ENCODE measurements around the gene RAG2. TPM values are rescaled to one million over a fixed set of nuclear protein-coding genes. Genes with fewer than 3 reads are reported as not detected.

Gene RAG2
- total and polyA plus RNA-seq, 7 donors: 0.43 TPM; not detected in 6

GRCh38 chr11:36622431-36623136 lies 24.5 kb upstream of the RAG2 start:
- intact Hi-C loops (cut with DNase I): loop anchor here in 1 of 2 donors (5.0 kb wide), 1 partner anchor 60 kb away; no protein-coding TSS in a partner anchor
- no peak overlapping the region for H3K4me3 ChIP-seq
- peak in 2 of 4 donors; percentile 54 to 57 for ATAC-seq
- no peaks in the 10 kb centered on the region for H3K27me3 ChIP-seq (ENCODE audit: insufficient read depth in 3 of 3, low read length in 2 of 3)
- no peak overlapping the region for H3K27ac ChIP-seq
- 84 to 85% (median 84%) methylated on average over 3 of the region's 3 CpGs for WGBS, 3 donors
- no peaks in the 10 kb centered on the region for H3K9me3 ChIP-seq
- no peaks in the 10 kb centered on the region for H3K36me3 ChIP-seq (ENCODE audit: insufficient read depth in 1 of 2, low read depth in 1 of 2)
- TF ChIP-seq, protein P1, sequence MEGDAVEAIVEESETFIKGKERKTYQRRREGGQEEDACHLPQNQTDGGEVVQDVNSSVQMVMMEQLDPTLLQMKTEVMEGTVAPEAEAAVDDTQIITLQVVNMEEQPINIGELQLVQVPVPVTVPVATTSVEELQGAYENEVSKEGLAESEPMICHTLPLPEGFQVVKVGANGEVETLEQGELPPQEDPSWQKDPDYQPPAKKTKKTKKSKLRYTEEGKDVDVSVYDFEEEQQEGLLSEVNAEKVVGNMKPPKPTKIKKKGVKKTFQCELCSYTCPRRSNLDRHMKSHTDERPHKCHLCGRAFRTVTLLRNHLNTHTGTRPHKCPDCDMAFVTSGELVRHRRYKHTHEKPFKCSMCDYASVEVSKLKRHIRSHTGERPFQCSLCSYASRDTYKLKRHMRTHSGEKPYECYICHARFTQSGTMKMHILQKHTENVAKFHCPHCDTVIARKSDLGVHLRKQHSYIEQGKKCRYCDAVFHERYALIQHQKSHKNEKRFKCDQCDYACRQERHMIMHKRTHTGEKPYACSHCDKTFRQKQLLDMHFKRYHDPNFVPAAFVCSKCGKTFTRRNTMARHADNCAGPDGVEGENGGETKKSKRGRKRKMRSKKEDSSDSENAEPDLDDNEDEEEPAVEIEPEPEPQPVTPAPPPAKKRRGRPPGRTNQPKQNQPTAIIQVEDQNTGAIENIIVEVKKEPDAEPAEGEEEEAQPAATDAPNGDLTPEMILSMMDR (IDR thresholded peaks at IDR 0.05): peak; percentile 40
- no peak for DNase-seq
- H3K4me1 ChIP-seq: peaks cover 13% of the 10 kb centered on the region

DNA sequence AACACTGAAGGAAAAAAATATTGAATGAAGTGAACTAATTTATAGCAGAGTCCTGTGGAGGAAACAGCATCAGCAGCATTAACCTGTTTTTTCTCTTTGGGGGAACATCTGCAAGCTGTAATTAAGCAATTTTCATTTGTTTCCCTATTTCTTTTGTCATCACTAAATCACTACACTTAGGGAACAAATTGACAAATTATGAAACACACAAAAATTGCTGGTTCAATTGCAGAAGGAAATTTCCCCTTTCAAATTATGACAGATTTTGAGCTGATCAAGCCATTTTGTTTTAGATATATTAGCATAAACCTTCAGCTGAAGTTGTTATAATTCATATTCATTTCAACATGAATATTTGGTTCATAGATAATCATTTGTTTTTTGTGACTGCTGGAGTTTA lies 22.2 kb upstream of the RAG2 start:
- no peak for ATAC-seq
- H3K36me3 ChIP-seq (ENCODE audit: insufficient read depth in 1 of 2, low read depth in 1 of 2): no peaks in the 10 kb centered on the region
- intact Hi-C loops (cut with DNase I): loop anchor here in 1 of 2 donors (5.0 kb wide), 1 partner anchor 58 kb away; no protein-coding TSS in a partner anchor
- no peak for DNase-seq
- peaks cover 13% of the 10 kb centered on the region for H3K4me1 ChIP-seq
- TF ChIP-seq, protein P1 (IDR thresholded peaks at IDR 0.05): no peak
- peak overlapping the region; percentile 26 for H3K4me3 ChIP-seq
- H3K27me3 ChIP-seq (ENCODE audit: insufficient read depth in 3 of 3, low read length in 2 of 3): no peaks in the 10 kb centered on the region
- no peaks in the 10 kb centered on the region for H3K9me3 ChIP-seq
- H3K27ac ChIP-seq: no peak overlapping the region

DNA sequence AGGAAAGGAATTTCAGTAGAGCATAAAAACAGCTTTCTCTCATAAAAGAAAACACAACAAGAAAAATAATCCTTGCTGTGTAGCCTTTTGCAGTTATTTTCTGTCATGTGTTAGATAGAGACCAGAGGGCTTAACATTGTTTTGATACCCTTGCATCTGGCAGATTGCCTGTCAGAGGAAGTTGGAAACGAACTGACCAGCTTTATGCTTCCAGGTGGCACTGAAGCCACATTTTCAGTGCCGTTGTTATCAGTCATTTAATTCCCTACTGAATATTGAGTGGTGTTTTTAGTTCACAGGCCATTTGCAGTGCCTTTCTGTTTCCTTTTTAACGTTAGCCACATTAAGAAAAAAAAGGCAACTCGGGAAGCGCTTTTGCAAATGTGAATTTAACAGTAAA lies 21.5 kb upstream of the RAG2 start:
- Histone ChIP-seq H3K27me3 (ENCODE audit: insufficient read depth in 3 of 3, low read length in 2 of 3) (no peaks in the 10 kb centered on the region), H3K4me1 (peaks cover 13% of the 10 kb centered on the region), H3K4me3 (peak overlapping the region; percentile 26), H3K9me3 (no peaks in the 10 kb centered on the region), H3K36me3 (ENCODE audit: insufficient read depth in 1 of 2, low read depth in 1 of 2) (no peaks in the 10 kb centered on the region), H3K27ac (no peak overlapping the region)
- TF ChIP-seq, protein P1 (IDR thresholded peaks at IDR 0.05): no peak
- intact Hi-C loops (cut with DNase I): no loop called here
- no peak for ATAC-seq
- WGBS, 3 donors: 11 to 14% (median 13%) methylated on average over 5 of the region's 5 CpGs
- no peak for DNase-seq

DNA sequence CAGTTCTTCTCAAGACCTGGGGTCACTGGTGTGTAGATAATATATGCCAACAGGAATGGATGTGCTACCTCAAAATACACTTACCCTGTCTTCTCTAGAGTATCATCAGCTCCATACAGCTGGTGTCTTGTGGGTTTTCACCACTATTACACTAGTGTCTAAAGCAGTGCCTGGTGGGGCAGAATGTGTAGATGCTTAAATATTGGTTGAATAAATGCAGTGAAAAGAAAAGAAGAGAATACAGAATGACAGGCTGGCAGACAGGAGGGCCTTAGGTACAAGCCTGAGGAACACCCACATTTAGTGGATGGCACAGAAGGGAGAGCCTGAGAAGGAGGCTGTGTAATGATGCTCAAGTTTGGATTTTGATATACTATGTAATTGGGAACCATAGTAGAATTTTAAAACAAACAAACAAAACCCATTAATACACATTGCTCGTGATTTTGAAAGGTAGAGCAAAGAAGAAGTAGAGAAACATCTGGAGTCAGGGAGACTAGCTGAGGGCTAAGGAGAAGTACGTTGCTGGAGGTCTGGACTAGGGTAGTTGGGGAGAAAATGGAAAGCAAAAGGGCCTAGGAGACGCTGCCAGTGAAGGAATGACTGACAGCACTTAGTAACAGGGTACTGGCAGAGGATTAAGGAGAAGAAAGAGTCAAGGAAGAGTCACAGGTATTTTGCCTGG lies 20.5 kb upstream of the RAG2 start:
- H3K4me3 ChIP-seq: peak overlapping the region; percentile 26
- H3K27ac ChIP-seq: peak overlapping the region; percentile 6
- no peaks in the 10 kb centered on the region for H3K27me3 ChIP-seq (ENCODE audit: insufficient read depth in 3 of 3, low read length in 2 of 3)
- peaks cover 13% of the 10 kb centered on the region for H3K4me1 ChIP-seq
- DNase-seq (no peak), ATAC-seq (no peak)
- 69 to 84% (median 77%) methylated on average over 3 of the region's 3 CpGs for WGBS, 3 donors
- intact Hi-C loops (cut with DNase I): no loop called here
- TF ChIP-seq, protein P1 (IDR thresholded peaks at IDR 0.05): no peak
- no peaks in the 10 kb centered on the region for H3K9me3 ChIP-seq
- H3K36me3 ChIP-seq (ENCODE audit: insufficient read depth in 1 of 2, low read depth in 1 of 2): no peaks in the 10 kb centered on the region

All from psoas muscle (tissue), 8 donors.